GM12874 (cell line): ENCODE results near the gene B3GALT4.

ENCODE experiments used
- CTCF ChIP-seq: IDR thresholded peaks from 2 replicates; pipeline ENCODE4 v1.5.1; 2011; ENCODE audit warnings: low read depth, mild to moderate bottlenecking, control low read depth, low read length, moderate library complexity; ENCODE audit not compliant: insufficient read depth

The B3GALT4 gene

DNA sequence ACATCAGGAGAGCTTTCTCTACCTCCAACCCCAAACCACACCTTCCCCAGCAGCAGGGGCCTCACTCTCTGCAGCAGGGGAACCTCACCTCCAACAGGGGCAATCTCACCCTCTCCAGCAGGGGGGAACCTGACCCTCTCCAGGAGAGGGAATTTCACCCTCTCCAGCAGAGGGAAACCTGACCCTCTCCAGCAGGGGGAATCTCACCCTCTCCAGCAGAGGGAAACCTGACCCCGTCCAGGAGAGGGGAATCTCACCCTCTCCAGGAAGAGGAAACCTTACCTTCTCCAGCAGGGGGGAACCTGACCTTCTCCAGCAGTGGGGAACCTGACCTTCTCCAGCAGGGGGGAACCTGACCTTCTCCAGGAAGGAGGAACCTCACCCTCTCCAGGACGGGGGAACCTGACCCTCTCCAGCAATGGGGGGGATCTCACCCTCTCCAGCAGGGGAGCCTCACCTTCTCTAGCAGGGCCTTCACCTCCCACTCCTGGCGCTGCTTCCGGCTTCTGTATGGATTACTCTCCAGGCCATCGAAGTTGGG, 3.1 kb downstream of the B3GALT4 start:
- TF ChIP-seq CTCF = peak; percentile 30; the same call in 1 of the 2 replicates

GRCh38 chr6:33280539-33280938, 3.6 kb downstream of the B3GALT4 start:
- no peak for TF ChIP-seq CTCF

DNA sequence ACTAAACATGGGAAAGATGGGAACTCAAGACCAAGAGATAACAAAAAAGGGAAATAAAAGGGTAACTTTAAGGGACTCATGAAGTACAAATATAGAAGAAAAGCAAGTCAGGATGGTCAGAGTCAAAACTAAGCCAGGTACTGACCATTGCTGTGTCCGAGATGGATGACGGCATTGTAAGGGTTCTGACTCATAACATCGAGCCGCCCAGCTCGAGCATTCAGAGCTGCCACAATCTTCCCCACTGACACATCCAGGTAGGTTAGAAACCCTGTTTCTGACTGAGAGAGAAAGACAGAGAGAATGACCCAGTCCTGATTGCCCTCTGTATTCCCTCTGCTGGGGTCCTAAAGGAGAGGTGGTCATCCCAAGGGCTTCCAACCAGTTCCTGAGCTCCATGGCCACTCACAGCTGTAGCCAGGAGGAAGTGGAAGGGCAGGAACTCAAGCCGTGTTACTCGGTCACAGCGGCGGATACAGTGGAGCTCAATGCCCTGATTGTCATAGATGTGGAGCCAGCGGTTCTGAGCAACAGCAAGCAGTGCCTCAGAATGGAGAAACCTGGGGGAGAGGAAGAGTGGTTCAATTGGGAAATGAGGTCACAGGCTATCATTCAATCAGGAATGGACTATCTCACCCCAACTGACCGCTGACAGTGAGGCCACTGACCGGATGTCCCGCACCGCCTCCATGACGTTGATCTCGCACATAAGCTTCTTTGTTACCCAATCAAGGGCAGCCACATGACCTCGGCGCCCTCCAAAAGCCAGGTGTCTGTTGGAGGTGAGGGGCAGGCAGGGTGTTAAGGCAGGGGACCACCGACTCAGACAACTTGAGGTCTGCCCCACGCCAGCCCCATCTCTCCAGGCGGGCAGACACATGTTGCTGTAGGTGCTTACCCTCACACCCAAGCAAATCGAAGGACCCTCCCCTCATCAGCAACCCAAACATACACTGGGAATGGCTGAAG, 10.3 kb downstream of the B3GALT4 start:
- no peak for TF ChIP-seq CTCF

DNA sequence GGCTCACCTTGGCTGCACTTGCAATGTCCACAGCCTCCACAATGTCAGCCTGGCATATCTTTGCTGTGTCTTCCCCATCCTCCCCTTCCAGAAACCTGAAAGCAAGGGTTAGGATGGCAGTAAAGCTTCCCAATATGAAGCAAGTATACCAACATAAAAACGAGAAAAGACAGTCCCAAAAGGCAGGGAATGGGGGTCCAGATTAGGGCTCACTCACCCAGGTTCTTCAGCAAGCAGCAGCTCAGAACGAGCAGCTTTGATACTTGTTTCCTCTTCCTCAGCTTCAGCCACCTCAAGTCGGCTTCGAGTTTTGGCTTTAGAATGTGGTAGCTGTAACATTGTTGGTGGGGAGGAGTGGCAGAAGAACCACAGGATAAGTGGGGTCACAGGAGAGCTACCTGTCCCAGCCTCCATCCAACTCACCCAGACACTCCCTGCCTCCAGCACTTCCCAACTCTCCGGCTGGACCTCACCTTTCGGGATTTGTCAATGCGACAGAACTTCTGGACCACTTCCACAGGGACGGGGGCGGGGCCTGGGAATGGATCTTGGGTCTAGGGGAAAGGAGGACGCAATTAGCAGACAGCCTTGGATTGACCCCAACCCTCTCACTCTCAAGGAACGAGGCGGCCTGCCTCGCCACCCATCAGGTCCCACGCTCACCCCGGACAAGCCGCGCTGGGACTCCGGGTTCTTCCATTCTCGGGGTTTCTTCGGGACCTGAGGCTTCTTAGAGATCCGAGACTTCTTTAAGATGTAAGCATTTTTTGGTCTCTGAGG, 11.4 kb downstream of the B3GALT4 start:
- no peak for TF ChIP-seq CTCF

DNA sequence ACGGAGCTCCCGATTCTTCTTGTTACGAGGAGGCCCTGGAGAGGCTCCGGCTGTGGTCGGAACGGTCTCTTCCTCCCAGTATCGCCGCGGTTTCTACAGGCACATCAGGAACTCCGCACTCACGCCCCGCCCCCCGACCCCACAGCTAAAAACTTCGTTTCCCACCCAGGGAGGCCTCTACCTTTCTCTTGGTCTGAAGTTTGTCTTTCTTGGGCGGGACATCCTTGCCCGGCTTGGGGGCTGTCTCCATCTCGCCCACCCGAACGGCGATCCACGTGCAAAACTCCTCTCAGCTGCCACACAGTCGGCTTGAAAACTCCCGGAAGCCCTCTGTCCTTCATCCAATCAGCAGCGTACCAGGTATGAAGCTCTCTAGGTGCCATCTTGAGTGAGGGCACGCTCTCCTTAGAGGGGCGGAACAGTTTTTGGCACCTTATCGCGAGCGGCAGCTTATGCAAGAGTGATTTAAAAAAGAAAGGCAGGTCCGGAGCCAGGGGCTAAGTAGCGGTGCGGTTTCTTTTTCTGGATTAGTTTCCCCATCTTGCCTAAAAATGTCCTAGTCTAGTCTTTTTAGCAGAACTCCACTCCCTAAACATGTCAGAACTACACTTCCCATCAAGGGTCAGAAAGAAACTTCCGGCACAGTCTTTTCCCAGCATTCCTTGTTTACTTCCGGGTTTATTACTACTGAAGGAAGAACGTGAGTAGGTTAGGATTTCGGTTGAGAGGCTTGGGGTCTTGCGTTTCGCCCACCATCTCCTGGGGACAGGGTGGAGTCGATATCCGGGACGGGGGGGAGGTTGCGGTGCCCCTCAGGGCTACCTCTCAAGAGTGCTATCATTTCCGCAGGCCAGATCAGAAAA, 12.2 kb downstream of the B3GALT4 start, which contains the start of the genes PFDN6 and WDR46:
PFDN6 (plus strand) TSS at position 681 of the 863 bp plus-strand sequence. CDS start 256 bp downstream, outside the sequence.
WDR46 (minus strand) TSS at position 319 of the 863 bp plus-strand sequence; CDS start at position 250, 69 bp downstream.
- no peak for TF ChIP-seq CTCF

GRCh38 chr6:33289784-33290315, 12.9 kb downstream of the B3GALT4 start:
- no peak for TF ChIP-seq CTCF
